Stimulated activated CD4-positive, alpha-beta T cell treated with anti-CD3 and anti-CD28 coated beads, Interleukin-1b, Interleukin-23, amount 100 ng/mL, for 1 hour (primary cell): ENCODE measurements around the gene COG8.
"Not testable (repeated sequence)": the region's sequence is repeated elsewhere in the genome, so short reads cannot be mapped to it uniquely, and the experiment has no call there.

ENCODE experiments used
- DNase-seq, 2 donors: peaks; one replicate each; pipeline ENCODE4 v3.0.0-alpha.2; 2020; ENCODE audit warnings: low read depth in 2 of 2

COG8 gene

GRCh38 chr16:69339289-69340094, at the start of gene COG8, which contains the start of gene NIP7:
COG8 (minus strand) TSS chr16:69339564; CDS start chr16:69339552, 12 bp downstream.
NIP7 (plus strand) TSS chr16:69339772; CDS start chr16:69339830, 58 bp downstream.
- peak; percentile 74 to 85 for DNase-seq

- DNase-seq, result no peak
These were observed 47.2 kb upstream of the COG8 start for GRCh38 chr16:69386596-69386995.

GRCh38 chr16:69384974-69385373, 45.6 kb upstream of the COG8 start:
- no peak for DNase-seq

GRCh38 chr16:69382421-69382820, 43.1 kb upstream of the COG8 start:
- no peak for DNase-seq

- DNase-seq, result no peak
These were observed 41.9 kb upstream of the COG8 start for GRCh38 chr16:69381231-69381630.

GRCh38 chr16:69378760-69379159, 39.4 kb upstream of the COG8 start:
- no peak for DNase-seq

- no peak for DNase-seq
These were observed 38.7 kb upstream of the COG8 start for GRCh38 chr16:69378036-69378435.

- no peak for DNase-seq
These were observed 37.2 kb upstream of the COG8 start for GRCh38 chr16:69376393-69377059.

- no peak for DNase-seq
These were observed 33.7 kb upstream of the COG8 start for GRCh38 chr16:69373019-69373418.

GRCh38 chr16:69371564-69371963, 32.2 kb upstream of the COG8 start:
- no peak for DNase-seq

GRCh38 chr16:69368866-69369265, 29.5 kb upstream of the COG8 start:
- no peak for DNase-seq

- no peak for DNase-seq
These were observed 28.6 kb upstream of the COG8 start for GRCh38 chr16:69367980-69368379.

GRCh38 chr16:69366431-69366830, 27.1 kb upstream of the COG8 start:
- no peak for DNase-seq

- no peak for DNase-seq
These were observed 26.5 kb upstream of the COG8 start for GRCh38 chr16:69365901-69366300.

GRCh38 chr16:69364088-69364487, 24.7 kb upstream of the COG8 start:
- DNase-seq, result no peak

GRCh38 chr16:69363281-69363717, 23.9 kb upstream of the COG8 start:
- no peak for DNase-seq

- DNase-seq, result not testable (repeated sequence)
These were observed 20.7 kb upstream of the COG8 start for GRCh38 chr16:69360070-69360469.

GRCh38 chr16:69351309-69352027, 12.1 kb upstream of the COG8 start, which contains the start of gene TMED6:
TMED6 (minus strand) TSS chr16:69351786; CDS start chr16:69351753, 33 bp downstream.
- no peak for DNase-seq

GRCh38 chr16:69350536-69351133, 11.3 kb upstream of the COG8 start:
- DNase-seq, result no peak

GRCh38 chr16:69349536-69349935, 10.2 kb upstream of the COG8 start:
- DNase-seq, result no peak

- no peak for DNase-seq
These were observed 8.9 kb upstream of the COG8 start for GRCh38 chr16:69348222-69348621.

- no peak for DNase-seq
These were observed 7.3 kb upstream of the COG8 start for GRCh38 chr16:69346683-69347082.
